HG02588 (cell line): ENCODE results near the gene CD4.
"Not testable (repeated sequence)": the region's sequence is repeated elsewhere in the genome, so short reads cannot be mapped to it uniquely, and the experiment has no call there.

Experiments
- ATAC-seq: cut with Tn5 transposase; IDR thresholded peaks from one replicate; pipeline ENCODE4 v1.9.1; 2021; ENCODE audit warnings: mild to moderate bottlenecking, moderate library complexity; ENCODE audit not compliant: unreplicated experiment

Gene CD4

GRCh38 chr12:6788972-6789924 is at the start of gene CD4:
CD4 (plus strand) TSS chr12:6789528; CDS start chr12:6800139, 10,611 bp downstream.
- ATAC-seq, result no peak

GRCh38 chr12:6742080-6742479 is 47.2 kb upstream of the CD4 start:
- not testable (repeated sequence) for ATAC-seq

- no peak for ATAC-seq
Measured at GRCh38 chr12:6742834-6743233, 46.5 kb upstream of the CD4 start.

- not testable (repeated sequence) for ATAC-seq
Measured at GRCh38 chr12:6743300-6743699, 46.0 kb upstream of the CD4 start.

- no peak for ATAC-seq
Measured at GRCh38 chr12:6745741-6746525, 43.4 kb upstream of the CD4 start.

GRCh38 chr12:6747216-6747615 is 42.1 kb upstream of the CD4 start:
- ATAC-seq, result no peak

GRCh38 chr12:6748761-6749160 is 40.6 kb upstream of the CD4 start:
- no peak for ATAC-seq

GRCh38 chr12:6750506-6750905 is 38.8 kb upstream of the CD4 start:
- no peak for ATAC-seq

- ATAC-seq, result no peak
Measured at GRCh38 chr12:6751767-6752166, 37.6 kb upstream of the CD4 start.

- ATAC-seq, result no peak
Measured at GRCh38 chr12:6752167-6752920, 37.0 kb upstream of the CD4 start.

- peak; percentile 84 for ATAC-seq
Measured at GRCh38 chr12:6752921-6753771, 36.2 kb upstream of the CD4 start, which contains the start of gene MLF2. MLF2 (minus strand) TSS chr12:6753141; CDS start chr12:6752334, 807 bp downstream.

- no peak for ATAC-seq
Measured at GRCh38 chr12:6753772-6754356, 35.5 kb upstream of the CD4 start.

- no peak for ATAC-seq
Measured at GRCh38 chr12:6754411-6754810, 34.9 kb upstream of the CD4 start.

- no peak for ATAC-seq
Measured at GRCh38 chr12:6757028-6757690, 32.2 kb upstream of the CD4 start.

- ATAC-seq, result no peak
Measured at GRCh38 chr12:6758506-6759095, 30.7 kb upstream of the CD4 start.

GRCh38 chr12:6759741-6760140 is 29.6 kb upstream of the CD4 start:
- no peak for ATAC-seq

- ATAC-seq, result no peak
Measured at GRCh38 chr12:6763380-6763779, 25.9 kb upstream of the CD4 start.

- ATAC-seq, result peak; percentile 69
Measured at GRCh38 chr12:6764011-6764828, 25.1 kb upstream of the CD4 start.
